ENCODE measurements around the gene FEV.

FEV gene

DNA sequence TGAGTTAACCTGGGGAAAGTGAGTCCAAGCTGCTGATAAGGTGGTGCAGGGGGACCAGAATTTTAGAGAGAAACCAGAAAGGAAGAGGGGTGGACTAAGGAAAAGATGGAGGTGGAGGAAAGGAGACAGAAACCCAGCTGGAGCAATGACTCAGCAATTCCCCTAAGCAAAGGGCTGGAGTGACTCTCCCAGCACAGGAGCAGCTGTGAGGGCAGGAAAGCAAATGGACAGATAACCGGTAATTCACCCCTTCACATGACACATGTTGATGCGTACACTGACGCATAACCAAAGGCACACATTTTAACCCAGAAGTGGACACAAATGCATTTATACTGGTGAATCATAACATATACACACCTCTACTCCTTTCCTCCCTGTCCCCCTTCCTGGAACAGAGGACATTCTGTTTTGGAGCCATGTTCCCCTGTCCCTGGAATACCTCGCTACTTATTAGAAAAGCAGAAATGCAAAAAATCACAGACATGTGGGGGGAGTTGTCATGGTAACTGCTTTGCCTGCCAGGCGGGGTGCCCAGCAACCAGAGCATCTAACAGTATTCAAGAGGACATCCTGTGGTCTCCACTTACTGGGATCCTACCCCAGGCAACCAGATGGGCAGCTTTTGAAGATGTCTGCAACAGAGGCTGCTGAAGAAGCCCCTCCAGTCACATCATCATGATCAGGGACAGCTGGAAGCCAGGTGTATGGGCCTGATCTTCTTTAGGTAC is 20.8 kb downstream of the FEV start:
- TF ChIP-seq, protein P1, sequence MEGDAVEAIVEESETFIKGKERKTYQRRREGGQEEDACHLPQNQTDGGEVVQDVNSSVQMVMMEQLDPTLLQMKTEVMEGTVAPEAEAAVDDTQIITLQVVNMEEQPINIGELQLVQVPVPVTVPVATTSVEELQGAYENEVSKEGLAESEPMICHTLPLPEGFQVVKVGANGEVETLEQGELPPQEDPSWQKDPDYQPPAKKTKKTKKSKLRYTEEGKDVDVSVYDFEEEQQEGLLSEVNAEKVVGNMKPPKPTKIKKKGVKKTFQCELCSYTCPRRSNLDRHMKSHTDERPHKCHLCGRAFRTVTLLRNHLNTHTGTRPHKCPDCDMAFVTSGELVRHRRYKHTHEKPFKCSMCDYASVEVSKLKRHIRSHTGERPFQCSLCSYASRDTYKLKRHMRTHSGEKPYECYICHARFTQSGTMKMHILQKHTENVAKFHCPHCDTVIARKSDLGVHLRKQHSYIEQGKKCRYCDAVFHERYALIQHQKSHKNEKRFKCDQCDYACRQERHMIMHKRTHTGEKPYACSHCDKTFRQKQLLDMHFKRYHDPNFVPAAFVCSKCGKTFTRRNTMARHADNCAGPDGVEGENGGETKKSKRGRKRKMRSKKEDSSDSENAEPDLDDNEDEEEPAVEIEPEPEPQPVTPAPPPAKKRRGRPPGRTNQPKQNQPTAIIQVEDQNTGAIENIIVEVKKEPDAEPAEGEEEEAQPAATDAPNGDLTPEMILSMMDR (conservative IDR thresholded peaks at IDR 0.05; ENCODE audit: low read depth, low read length), result no peak
- DNase-seq (ENCODE audit: low read depth), result no peak
- H3K4me3 ChIP-seq (ENCODE audit: low read length), result no peak overlapping the region

DNA sequence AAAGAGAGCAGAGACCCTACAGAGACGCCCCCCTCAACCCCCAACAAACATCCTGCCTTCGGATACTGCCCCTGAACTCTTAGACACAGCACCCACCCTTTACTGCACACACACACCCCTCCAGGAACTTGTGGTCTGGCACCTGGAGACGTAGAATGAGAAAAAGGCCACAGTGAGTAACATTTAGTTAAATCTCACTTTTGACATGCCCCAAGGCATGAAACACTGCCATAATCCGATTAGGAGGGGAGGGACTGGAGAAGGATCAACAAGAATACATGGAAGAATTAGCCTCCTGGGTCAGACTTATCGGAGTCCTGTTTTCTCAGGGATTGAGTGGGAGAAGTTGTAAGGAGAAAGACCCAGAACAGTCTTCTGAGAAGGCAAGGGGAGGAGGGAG is 21.4 kb downstream of the FEV start:
- TF ChIP-seq, protein P1 (conservative IDR thresholded peaks at IDR 0.05; ENCODE audit: low read depth, low read length), result no peak
- H3K4me3 ChIP-seq (ENCODE audit: low read length), result no peak overlapping the region
- DNase-seq (ENCODE audit: low read depth), result no peak

DNA sequence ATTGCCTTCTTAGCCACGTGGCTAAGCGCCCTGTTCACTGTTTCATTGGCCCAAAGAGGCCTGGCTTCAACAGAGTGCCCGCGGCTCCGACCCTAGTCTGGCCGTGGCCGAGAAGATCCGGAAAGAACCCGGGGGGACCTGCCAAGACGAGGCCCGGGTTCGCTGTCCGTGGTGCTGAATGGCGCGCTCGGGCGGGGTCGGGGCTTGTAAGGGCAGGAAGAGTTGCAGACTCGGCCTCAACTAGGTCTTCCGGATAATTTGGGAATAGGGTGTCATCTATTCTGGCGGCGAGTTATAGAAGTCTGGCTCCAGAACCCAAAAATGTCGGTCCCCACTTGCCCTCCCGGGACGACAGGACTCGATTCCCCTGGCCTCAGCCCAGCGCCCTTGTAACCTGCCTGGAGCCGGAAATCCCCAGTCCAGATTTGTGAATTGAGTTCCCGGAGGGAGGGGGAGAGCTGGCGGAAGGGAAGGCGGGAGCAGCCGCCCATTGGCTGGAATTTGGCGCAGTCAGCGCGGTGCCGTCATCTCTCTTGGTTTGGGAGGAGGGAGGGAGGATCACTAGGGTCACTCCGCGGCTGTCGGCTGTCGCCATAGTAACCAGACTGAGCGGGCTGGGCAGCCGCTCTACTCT is 22.0 kb downstream of the FEV start:
- TF ChIP-seq, protein P1 (conservative IDR thresholded peaks at IDR 0.05; ENCODE audit: low read depth, low read length), result no peak
- DNase-seq (ENCODE audit: low read depth), result no peak
- H3K4me3 ChIP-seq (ENCODE audit: low read length), result peak overlapping the region; percentile 14

DNA sequence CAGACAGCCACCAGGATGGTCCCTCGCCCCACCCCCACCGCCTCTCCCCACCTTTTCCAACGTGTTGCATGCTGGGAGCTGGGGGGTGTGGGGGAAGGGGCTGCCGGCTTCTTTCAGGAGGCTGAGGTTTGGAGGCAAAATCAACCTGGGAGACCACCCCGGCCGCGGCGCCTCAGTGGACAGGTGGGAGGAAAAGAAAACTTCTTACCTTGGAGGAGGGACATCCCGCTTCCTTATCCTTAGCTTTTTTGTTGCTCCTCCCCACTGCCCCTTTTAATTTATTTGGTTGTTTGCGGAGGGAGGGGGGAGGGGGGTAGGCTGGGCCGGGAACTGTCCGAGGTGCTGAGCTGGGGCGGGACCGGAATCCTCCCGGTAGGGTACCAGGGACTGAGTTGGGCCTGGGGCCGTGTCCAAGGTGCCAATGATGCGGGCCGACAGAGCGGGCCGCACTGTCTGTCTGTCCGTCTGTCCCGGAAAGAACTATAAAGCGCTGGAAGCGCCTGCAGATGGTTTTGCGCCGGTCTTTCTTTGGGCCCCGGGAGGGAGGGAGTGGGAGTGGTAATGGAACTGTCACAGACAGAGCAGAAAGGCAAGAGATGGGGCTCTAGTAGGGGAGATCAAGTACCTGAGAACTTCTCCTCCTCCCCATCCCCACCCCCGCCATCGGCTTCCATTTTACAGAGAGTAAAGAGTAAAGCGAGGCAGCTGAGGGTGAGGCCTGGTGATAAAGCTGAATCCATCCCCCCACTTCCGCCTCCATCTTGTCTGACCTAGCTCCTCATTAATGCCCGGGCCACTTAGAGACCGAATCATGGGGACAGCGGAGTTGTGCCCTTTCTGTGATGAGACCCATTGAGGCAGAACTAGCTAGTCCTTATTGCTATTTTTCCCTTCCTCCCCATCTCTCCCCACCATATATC is 23.1 kb downstream of the FEV start:
- TF ChIP-seq, protein P1 (conservative IDR thresholded peaks at IDR 0.05; ENCODE audit: low read depth, low read length), result no peak
- DNase-seq (ENCODE audit: low read depth), result no peak
- H3K4me3 ChIP-seq (ENCODE audit: low read length), result no peak overlapping the region

DNA sequence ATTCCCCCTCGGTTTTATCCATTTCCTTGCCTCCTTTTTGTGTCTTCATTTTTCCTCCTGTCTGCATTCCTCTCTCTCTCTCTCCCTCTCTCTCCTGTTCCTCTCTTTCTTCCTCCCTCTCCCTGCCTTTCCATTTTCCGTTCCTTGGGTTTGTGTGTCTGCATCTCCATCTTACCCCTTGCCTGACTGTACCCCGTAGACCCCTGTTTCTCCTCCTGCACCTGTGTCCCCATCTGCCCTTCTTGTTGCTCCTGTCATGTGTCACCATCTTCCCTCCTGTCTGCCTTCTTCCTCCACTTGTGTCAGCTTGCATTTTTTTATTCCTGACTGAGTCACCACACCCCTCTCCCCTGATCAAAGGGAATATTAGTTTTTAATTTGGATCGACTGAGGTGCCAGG is 23.8 kb downstream of the FEV start:
- TF ChIP-seq, protein P1 (conservative IDR thresholded peaks at IDR 0.05; ENCODE audit: low read depth, low read length), result no peak
- no peak for DNase-seq (ENCODE audit: low read depth)
- H3K4me3 ChIP-seq (ENCODE audit: low read length), result no peak overlapping the region

DNA sequence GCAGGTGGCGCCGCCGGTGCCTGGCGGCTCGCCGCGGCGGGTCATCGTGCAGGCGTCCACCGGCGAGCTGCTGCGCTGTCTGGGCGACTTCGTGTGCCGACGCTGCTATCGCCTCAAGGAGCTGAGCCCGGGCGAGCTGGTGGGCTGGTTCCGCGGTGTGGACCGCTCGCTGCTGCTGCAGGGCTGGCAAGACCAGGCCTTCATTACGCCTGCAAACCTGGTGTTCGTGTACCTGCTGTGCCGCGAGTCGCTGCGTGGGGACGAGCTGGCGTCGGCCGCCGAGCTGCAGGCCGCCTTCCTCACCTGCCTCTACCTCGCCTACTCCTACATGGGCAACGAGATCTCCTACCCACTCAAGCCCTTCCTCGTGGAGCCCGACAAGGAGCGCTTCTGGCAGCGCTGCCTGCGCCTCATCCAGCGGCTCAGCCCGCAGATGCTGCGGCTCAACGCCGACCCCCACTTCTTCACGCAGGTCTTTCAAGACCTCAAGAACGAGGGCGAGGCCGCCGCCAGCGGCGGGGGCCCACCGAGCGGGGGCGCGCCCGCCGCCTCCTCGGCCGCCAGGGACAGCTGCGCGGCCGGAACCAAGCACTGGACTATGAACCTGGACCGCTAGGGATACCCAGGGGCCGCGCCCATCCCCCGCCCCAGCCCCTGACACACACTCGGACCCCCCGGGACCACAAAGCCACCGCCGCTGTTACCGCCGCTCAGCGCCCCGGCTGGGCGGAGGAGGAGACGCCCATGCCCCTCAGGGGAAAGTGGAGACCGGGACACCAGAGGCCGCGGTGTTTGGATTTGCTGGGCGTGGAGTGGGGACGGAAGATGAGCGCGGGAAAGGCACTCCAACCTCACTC is 24.4 kb downstream of the FEV start:
- no peak for DNase-seq (ENCODE audit: low read depth)
- TF ChIP-seq, protein P1 (conservative IDR thresholded peaks at IDR 0.05; ENCODE audit: low read depth, low read length), result no peak
- H3K4me3 ChIP-seq (ENCODE audit: low read length), result no peak overlapping the region

All from retinal pigment epithelial cell (primary cell).